HCT116 (cell line): ENCODE measurements around the gene PIP5K1A. TPM values are rescaled to one million over a fixed set of nuclear protein-coding genes. Genes with fewer than 3 reads are reported as not detected.

ENCODE experiments used
- ATAC-seq: fragments of 200-7000 bp; cut with Tn5 transposase; 2 replicates; pipeline ENCODE4 v1.9.1; 2020; ENCODE audit warnings: mild to moderate bottlenecking, moderate library complexity
- BruUV-seq: library from RNA; stranded (reverse); fragments of 400-500 nt; replicated peaks from 2 replicates; lab custom pipeline; 2021; lab: Mats Ljungman, UMichigan
- CTCF ChIA-PET: fragments of 300-600 bp; sonication (Branson Sonifier 250); formaldehyde crosslinking; loops from one replicate; lab custom pipeline; 2021; ENCODE audit warnings: antibody characterized with exemption; lab: Charles Lee
- POLR2A ChIA-PET: fragments of 300-600, 350-600 bp; sonication (Branson Sonifier 250); formaldehyde crosslinking; loops from one replicate; lab custom pipeline; 2021; ENCODE audit warnings: antibody characterized with exemption; lab: Charles Lee
- RAD21 ChIA-PET, 2 experiments: fragments of 300-600 bp; sonication (Branson Sonifier 250); formaldehyde crosslinking; loops; one replicate each; lab custom pipeline; 2023; ENCODE audit warnings: low total read pairs in 2 of 2; ENCODE audit not compliant: uncharacterized antibody in 2 of 2, unreplicated experiment in 2 of 2, low non-redundant PET in 1 of 2; lab: Charles Lee
- DNase-seq: peaks from one replicate; pipeline ENCODE4 v3.0.0-alpha.2; 2010; ENCODE audit warnings: low read depth, low spot score
- H2AFZ ChIP-seq: fragments of 200-600 bp; shearing (Covaris generic), sonication (generic); 2 replicates; pipeline ENCODE4 v1.6.1; 2017; ENCODE audit warnings: low read depth, mixed run types, mixed read lengths, antibody characterized with exemption, low read length; ENCODE audit not compliant: poor library complexity, severe bottlenecking
- H3K27ac ChIP-seq: 2 replicates; pipeline ENCODE4 v1.5.1; 2012; ENCODE audit warnings: low read depth, low read length
- H3K27me3 ChIP-seq: fragments of 200-600 bp; sonication (generic); 2 replicates; pipeline ENCODE4 v1.6.1; 2016; ENCODE audit warnings: mixed run types, low read length, mixed read lengths; ENCODE audit not compliant: insufficient read depth
- H3K36me3 ChIP-seq, 2 experiments: fragments of 200-500 bp in 1 of 2; fragments of 200-600 bp in 1 of 2; sonication (Bioruptor generic) in 1 of 2; sonication (generic) in 1 of 2; 2 replicates each; pipeline versions ENCODE4 v1.5.1 to v1.6.1; 2014 to 2016; ENCODE audit warnings: low read length in 2 of 2, inconsistent platforms in 1 of 2, mixed read lengths in 1 of 2, mixed run types in 1 of 2; ENCODE audit not compliant: insufficient read depth in 2 of 2, control insufficient read depth in 1 of 2
- H3K4me1 ChIP-seq, 2 experiments: fragments of 200-600 bp in 1 of 2; sonication (generic) in 1 of 2; 2 replicates each; pipeline versions ENCODE4 v1.5.1 to v1.6.1; 2012 to 2017; ENCODE audit warnings: low read length in 2 of 2, inconsistent platforms in 1 of 2, mild to moderate bottlenecking in 1 of 2, mixed read lengths in 1 of 2, mixed run types in 1 of 2, moderate library complexity in 1 of 2; ENCODE audit not compliant: insufficient read depth in 2 of 2, control insufficient read depth in 1 of 2
- H3K4me2 ChIP-seq: fragments of 200-600 bp; sonication (generic); 2 replicates; pipeline ENCODE4 v1.6.1; 2017; ENCODE audit warnings: mixed run types, low read length, mixed read lengths
- H3K4me3 ChIP-seq, 2 experiments: fragments of 200-600 bp in 1 of 2; sonication (generic) in 1 of 2; replicated peaks in 1 of 2; 2 replicates each; pipeline ENCODE4 v1.5.1; 2011 to 2016; ENCODE audit warnings: low read length in 2 of 2, control low read depth in 1 of 2, low read depth in 1 of 2, mild to moderate bottlenecking in 1 of 2, mixed read lengths in 1 of 2, mixed run types in 1 of 2
- H3K79me2 ChIP-seq: fragments of 200-600 bp; sonication (generic); 2 replicates; pipeline ENCODE4 v1.6.1; 2017; ENCODE audit warnings: mild to moderate bottlenecking, mixed run types, low read length, moderate library complexity, mixed read lengths; ENCODE audit not compliant: insufficient read depth
- H3K9ac ChIP-seq: fragments of 200-600 bp; sonication (generic); 2 replicates; pipeline ENCODE4 v1.6.1; 2016; ENCODE audit warnings: low read length, mixed read lengths
- H3K9me2 ChIP-seq: fragments of 200-600 bp; sonication (generic), shearing (Covaris generic); 2 replicates; pipeline ENCODE4 v1.6.1; 2017; ENCODE audit warnings: mixed run types, mild to moderate bottlenecking, moderate library complexity; ENCODE audit not compliant: insufficient read depth
- H3K9me3 ChIP-seq, 2 experiments: fragments of 200-500 bp in 1 of 2; fragments of 200-600 bp in 1 of 2; sonication (Bioruptor generic) in 1 of 2; sonication (generic) in 1 of 2; 2 replicates each; pipeline ENCODE4 v1.6.1; 2014 to 2017; ENCODE audit warnings: low read length in 2 of 2, mixed read lengths in 2 of 2, inconsistent platforms in 1 of 2, low read depth in 1 of 2, mild to moderate bottlenecking in 1 of 2, mixed run types in 1 of 2, moderate library complexity in 1 of 2; ENCODE audit not compliant: control insufficient read depth in 1 of 2, insufficient read depth in 1 of 2
- H4K20me1 ChIP-seq: fragments of 200-600 bp; sonication (generic), shearing (Covaris generic); 2 replicates; pipeline ENCODE4 v1.6.1; 2017; ENCODE audit warnings: mixed run types, mild to moderate bottlenecking, moderate library complexity; ENCODE audit not compliant: insufficient read depth
- CEBPB ChIP-seq: IDR thresholded peaks from 2 replicates; pipeline ENCODE4 v1.6.1; 2012; ENCODE audit warnings: low read depth
- CTCF ChIP-seq, 3 experiments: fragments of 200-600 bp in 1 of 3; sonication (generic) in 1 of 3; IDR thresholded peaks in 2 of 3; conservative IDR thresholded peaks in 1 of 3; 2 replicates each; pipeline ENCODE4 v1.5.1; 2012 to 2017; ENCODE audit warnings: low read depth in 2 of 3, low read length in 2 of 3, antibody characterized with exemption in 1 of 3, borderline replicate concordance in 1 of 3, control low read depth in 1 of 3, mild to moderate bottlenecking in 1 of 3, mixed read lengths in 1 of 3, mixed run types in 1 of 3, moderate library complexity in 1 of 3; ENCODE audit not compliant: insufficient read depth in 1 of 3
- EZH2phosphoT487 ChIP-seq: fragments of 200-600 bp; IDR thresholded peaks from 2 replicates; pipeline ENCODE4 v1.6.1; 2018; ENCODE audit warnings: antibody characterized with exemption, borderline replicate concordance
- FOSL1 ChIP-seq: IDR thresholded peaks from 2 replicates; pipeline ENCODE4 v1.6.1; 2012; ENCODE audit warnings: low read depth
- JUND ChIP-seq: IDR thresholded peaks from 2 replicates; pipeline ENCODE4 v1.6.1; 2012
- MAX ChIP-seq: IDR thresholded peaks from 2 replicates; pipeline ENCODE4 v1.6.1; 2012
- POLR2A ChIP-seq: IDR thresholded peaks from 2 replicates; pipeline ENCODE4 v1.7.0; 2011; ENCODE audit warnings: borderline replicate concordance; ENCODE audit not compliant: insufficient read depth, insufficient read length; ENCODE audit errors: extremely low read depth
- RAD21 ChIP-seq: IDR thresholded peaks from 2 replicates; pipeline ENCODE4 v1.6.1; 2012; ENCODE audit warnings: low read depth, mild to moderate bottlenecking
- REST ChIP-seq: IDR thresholded peaks from 2 replicates; pipeline ENCODE4 v1.6.1; 2012; ENCODE audit warnings: low read depth
- SRF ChIP-seq: IDR thresholded peaks from 2 replicates; pipeline ENCODE4 v1.6.1; 2012; ENCODE audit warnings: low read depth
- TCF7L2 ChIP-seq: IDR thresholded peaks from 2 replicates; pipeline ENCODE4 v1.7.0; 2011; ENCODE audit warnings: borderline replicate concordance, inconsistent platforms; ENCODE audit not compliant: insufficient read depth, insufficient read length; ENCODE audit errors: extremely low read depth
- YY1 ChIP-seq: IDR thresholded peaks from 2 replicates; pipeline ENCODE4 v1.6.1; 2011; ENCODE audit warnings: low read length, low read depth, moderate library complexity, mild to moderate bottlenecking; ENCODE audit not compliant: insufficient replicate concordance; ENCODE audit errors: extremely low read depth
- ZBTB33 ChIP-seq: IDR thresholded peaks from 2 replicates; pipeline ENCODE4 v1.6.1; 2011; ENCODE audit warnings: mild to moderate bottlenecking, low read length, moderate library complexity; ENCODE audit not compliant: insufficient replicate concordance; ENCODE audit errors: extremely low read depth
- ZFX ChIP-seq: fragments of 450-650 bp; IDR thresholded peaks from 2 replicates; pipeline ENCODE4 v1.6.1; 2017
- ZNF274 ChIP-seq: fragments of 200-500 bp; sonication (Bioruptor generic); IDR thresholded peaks from 2 replicates; pipeline ENCODE4 v1.6.1; 2014; ENCODE audit warnings: mild to moderate bottlenecking, low read depth, low read length, inconsistent platforms
- intact Hi-C: fragments of 100-400 bp; cut with micrococcal nuclease; formaldehyde crosslinking; loops from 2 replicates; pipeline ENCODE4 v1.10.0; 2022
- total RNA-seq: library from RNA; stranded (reverse); gene quantifications from one replicate; pipeline ENCODE4 v1.2.1, GENCODE V29; 2021; ENCODE audit not compliant: unreplicated experiment

Gene PIP5K1A
- total RNA-seq, 1 experiment from 2014 or later = 75.4 TPM

- no peak for TF ChIP-seq ZFX
- no peak for TF ChIP-seq POLR2A
- TF ChIP-seq ZNF274 = no peak
- TF ChIP-seq FOSL1 = no peak
- no peak for TF ChIP-seq TCF7L2
- TF ChIP-seq RAD21 = no peak
- TF ChIP-seq, all 23 proteins: peak for 0
Measured at GRCh38 chr1:151192047-151192446, 6.3 kb upstream of the PIP5K1A start (continued).

GRCh38 chr1:151193304-151193703 lies 5.0 kb upstream of the PIP5K1A start:
- ChIA-PET CTCF (no interaction called here), POLR2A (interaction anchor here (0.6 kb wide), 1 partner anchor 1063 kb away, joined by 6 read pairs; no protein-coding TSS in a partner anchor), RAD21 (interaction anchor here in 1 of 2 experiments (0.7 kb wide), 1 partner anchor 418 kb away, joined by 4 read pairs; the partner anchor contains the start of gene SNX27)
- H3K9me3 ChIP-seq = no peaks in the 10 kb centered on the region
- no peak overlapping the region for H2AFZ ChIP-seq
- intact Hi-C loops = no loop called here
- H3K4me1 ChIP-seq = peaks cover 29 to 50% of the 10 kb centered on the region in 2 experiments
- H3K36me3 ChIP-seq = no peaks in the 10 kb centered on the region
- H3K27ac ChIP-seq = no peak overlapping the region
- H3K9me2 ChIP-seq = no peaks in the 10 kb centered on the region
- no peak for DNase-seq
- H3K79me2 ChIP-seq = peaks cover 35% of the 10 kb centered on the region
- peak overlapping the region; percentile 80; the same call in 1 of the 2 replicates for H3K9ac ChIP-seq
- TF ChIP-seq YY1 = no peak
- TF ChIP-seq ZBTB33 = no peak
- no peak for TF ChIP-seq JUND
- TF ChIP-seq SRF = no peak
- TF ChIP-seq CTCF (IDR thresholded peaks at IDR 0.05 in 2 of 3, conservative IDR thresholded peaks at IDR 0.05 in 1 of 3; ENCODE audit: borderline replicate concordance in 1 of 3, insufficient read depth in 1 of 3, low read depth in 2 of 3, low read length in 2 of 3) = no peak
- no peak for TF ChIP-seq RAD21
- no peak for TF ChIP-seq CEBPB
- no peak for TF ChIP-seq ZNF274
- TF ChIP-seq MAX = no peak
- TF ChIP-seq REST = no peak
- no peak for TF ChIP-seq EZH2phosphoT487
- TF ChIP-seq, all 23 proteins: peak for 0
- H4K20me1 ChIP-seq = no peaks in the 10 kb centered on the region
- H3K4me3 ChIP-seq = peak overlapping the region in 1 of 2 experiments; percentile 68; a peak in 2 of 4 replicates
- no peaks in the 10 kb centered on the region for H3K27me3 ChIP-seq
- ATAC-seq = no peak
- no TSS peak for BruUV-seq
- H3K4me2 ChIP-seq = peak overlapping the region; percentile 92
